Hematopoietic multipotent progenitor cell treated with erythropoietin and hydrocortisone succinate and interleukin-3 and kit ligand, for 4 days (in vitro differentiated cells): ENCODE results near the gene TXNDC11.

ENCODE experiments used
- DNase-seq: peaks from one replicate; pipeline ENCODE4 v3.0.0-alpha.2; 2015

TXNDC11 gene

GRCh38 chr16:11673091-11674000 lies 69.3 kb downstream of the TXNDC11 start:
- DNase-seq, result no peak

GRCh38 chr16:11672206-11673090 lies 70.2 kb downstream of the TXNDC11 start:
- peak; percentile 63 for DNase-seq

GRCh38 chr16:11671676-11672075 lies 71.0 kb downstream of the TXNDC11 start:
- no peak for DNase-seq

GRCh38 chr16:11671271-11671670 lies 71.4 kb downstream of the TXNDC11 start:
- DNase-seq, result no peak

- DNase-seq, result no peak
Observed at GRCh38 chr16:11670171-11671131, 72.2 kb downstream of the TXNDC11 start.

- DNase-seq, result peak; percentile 59
Observed at GRCh38 chr16:11669380-11670146, 73.1 kb downstream of the TXNDC11 start.

- no peak for DNase-seq
Observed at GRCh38 chr16:11668623-11669379, 73.9 kb downstream of the TXNDC11 start.

- peak; percentile 94 for DNase-seq
Observed at GRCh38 chr16:11667824-11668622, 74.6 kb downstream of the TXNDC11 start, which contains the start of gene SNN. Gene SNN (plus strand): TSS chr16:11668455. CDS start chr16:11676060, 7,605 bp downstream.

GRCh38 chr16:11667221-11667823 lies 75.3 kb downstream of the TXNDC11 start:
- DNase-seq, result no peak

GRCh38 chr16:11666103-11667055 lies 76.3 kb downstream of the TXNDC11 start:
- no peak for DNase-seq

GRCh38 chr16:11665071-11665491 lies 77.6 kb downstream of the TXNDC11 start:
- DNase-seq, result no peak

GRCh38 chr16:11662582-11662981 lies 80.1 kb downstream of the TXNDC11 start:
- DNase-seq, result no peak

- no peak for DNase-seq
Observed at GRCh38 chr16:11660565-11660964, 82.1 kb downstream of the TXNDC11 start.

- DNase-seq, result no peak
Observed at GRCh38 chr16:11658896-11659708, 83.6 kb downstream of the TXNDC11 start.

- no peak for DNase-seq
Observed at GRCh38 chr16:11657556-11657955, 85.1 kb downstream of the TXNDC11 start.

- no peak for DNase-seq
Observed at GRCh38 chr16:11655655-11656054, 87.0 kb downstream of the TXNDC11 start.

GRCh38 chr16:11651796-11652195 lies 90.9 kb downstream of the TXNDC11 start:
- DNase-seq, result no peak
